Upper lobe of left lung (tissue), 4 donors: ENCODE measurements around the gene CCDC180.

ENCODE experiments used
- CTCF ChIP-seq, 6 experiments: fragments of 450-650 bp in 4 of 6; fragments of 200-600 bp in 2 of 6; sonication (generic) in 2 of 6; IDR thresholded peaks; one replicate each; pipeline ENCODE4 v1.5.1; 2016 to 2019; ENCODE audit warnings: antibody characterized with exemption in 6 of 6
- EP300 ChIP-seq, 4 donors: sonication (generic); formaldehyde crosslinking; IDR thresholded peaks; one replicate each; pipeline ENCODE4 v1.5.1; 2017; ENCODE audit warnings: antibody characterized with exemption in 4 of 4, control low read depth in 2 of 4

GRCh38 chr9:97321251-97321650, 13.8 kb downstream of the CCDC180 start:
- no peak for TF ChIP-seq EP300 (IDR thresholded peaks at IDR 0.05)
- TF ChIP-seq CTCF (IDR thresholded peaks at IDR 0.05), result no peak
